H1 (cell line): ENCODE data around the gene PYGB. TPM values are rescaled to one million over a fixed set of nuclear protein-coding genes. Genes with fewer than 3 reads are reported as not detected.

Experiments
- CTCF ChIA-PET: fragments of 300-600 bp; sonication (Branson Sonifier 250); formaldehyde crosslinking; loops from one replicate; lab custom pipeline; 2021; ENCODE audit not compliant: partially characterized antibody; lab: Charles Lee
- POLR2A ChIA-PET: fragments of 300-600 bp; sonication (Branson Sonifier 250); formaldehyde crosslinking; loops from one replicate; lab custom pipeline; 2021; ENCODE audit warnings: inconsistent platforms; ENCODE audit not compliant: partially characterized antibody; lab: Charles Lee
- DNase-seq, 2 experiments: peaks; one replicate each; pipeline versions ENCODE4 v3.0.0 to v3.0.0-alpha.2; 2010 to 2022; ENCODE audit warnings: low spot score in 2 of 2, low read depth in 1 of 2, mixed read lengths in 1 of 2
- FAIRE-seq: peaks from 2 replicates; lab custom pipeline; 2011; peaks lifted over from hg19 to GRCh38; lab: Jason Lieb, UNC
- H2AFZ ChIP-seq: 2 replicates; pipeline ENCODE4 v1.8.1; 2012; ENCODE audit warnings: low read length, inconsistent platforms
- H2AK5ac ChIP-seq: 2 replicates; pipeline ENCODE4 v1.6.1; 2013; ENCODE audit warnings: low read depth, low read length
- H2BK120ac ChIP-seq: replicated peaks from 2 replicates; pipeline ENCODE3; 2013; ENCODE audit warnings: low read depth, low read length, inconsistent platforms
- H2BK12ac ChIP-seq: 2 replicates; pipeline ENCODE4 v1.6.1; 2013; ENCODE audit warnings: low read depth, low read length
- H2BK15ac ChIP-seq: 2 replicates; pipeline ENCODE4 v1.6.1; 2013; ENCODE audit warnings: low read length
- H2BK20ac ChIP-seq: 2 replicates; pipeline ENCODE4 v1.6.1; 2013; ENCODE audit warnings: low read length
- H2BK5ac ChIP-seq: 2 replicates; pipeline ENCODE4 v1.6.1; 2013; ENCODE audit warnings: low read depth, low read length
- H3K14ac ChIP-seq: 2 replicates; pipeline ENCODE4 v1.6.1; 2013; ENCODE audit warnings: inconsistent platforms; ENCODE audit not compliant: insufficient read length
- H3K18ac ChIP-seq: 2 replicates; pipeline ENCODE4 v1.6.1; 2013; ENCODE audit warnings: low read length; ENCODE audit errors: extremely low read depth
- H3K23ac ChIP-seq: 2 replicates; pipeline ENCODE4 v1.6.1; 2013; ENCODE audit warnings: inconsistent platforms; ENCODE audit not compliant: insufficient read length
- H3K23me2 ChIP-seq: 2 replicates; pipeline ENCODE4 v1.6.1; 2013; ENCODE audit warnings: low read depth, low read length
- H3K27ac ChIP-seq: 2 replicates; pipeline ENCODE4 v1.6.1; 2011; ENCODE audit warnings: low read depth, low read length, inconsistent platforms
- H3K27me3 ChIP-seq, 4 experiments: replicated peaks in 1 of 4; 1 replicate in 1 of 4; 2 replicates in 3 of 4; pipeline versions ENCODE4 v1.6.1 to v1.8.1; 2011 to 2013; ENCODE audit warnings: low read length in 3 of 4, mild to moderate bottlenecking in 3 of 4, inconsistent platforms in 2 of 4, mixed read lengths in 2 of 4, moderate library complexity in 1 of 4; ENCODE audit not compliant: control insufficient read depth in 3 of 4, insufficient read depth in 3 of 4; ENCODE audit errors: extremely low read depth in 1 of 4
- H3K36me3 ChIP-seq, 4 experiments: 2 replicates each; pipeline versions ENCODE4 v1.6.1 to v1.8.1; 2011 to 2013; ENCODE audit warnings: mild to moderate bottlenecking in 4 of 4, low read length in 3 of 4, moderate library complexity in 2 of 4, control low read depth in 1 of 4, inconsistent platforms in 1 of 4; ENCODE audit not compliant: insufficient read depth in 4 of 4, control insufficient read depth in 2 of 4
- H3K4ac ChIP-seq: replicated peaks from 2 replicates; pipeline ENCODE3; 2013; ENCODE audit warnings: low read length, low read depth, mixed read lengths, inconsistent platforms; ENCODE audit not compliant: insufficient read length
- H3K4me1 ChIP-seq, 4 experiments: replicated peaks in 1 of 4; 1 replicate in 1 of 4; 2 replicates in 3 of 4; pipeline versions ENCODE4 v1.6.1 to v1.8.1; 2011 to 2013; ENCODE audit warnings: low read length in 3 of 4, inconsistent platforms in 2 of 4, mixed read lengths in 1 of 4; ENCODE audit not compliant: insufficient read depth in 4 of 4, control insufficient read depth in 3 of 4
- H3K4me2 ChIP-seq, 2 experiments: 2 replicates each; pipeline versions ENCODE4 v1.6.1 to v1.8.1; 2011 to 2013; ENCODE audit warnings: low read depth in 2 of 2, low read length in 2 of 2, control low read depth in 1 of 2, inconsistent platforms in 1 of 2, mild to moderate bottlenecking in 1 of 2; ENCODE audit not compliant: insufficient read depth in 1 of 2
- H3K4me3 ChIP-seq, 4 experiments: fragments of 200-600, 300-600 bp in 1 of 4; sonication (generic), shearing (Covaris generic), sonication (Bioruptor Twin) in 1 of 4; 2 replicates each; pipeline versions ENCODE4 v1.5.1 to v1.8.1; 2011 to 2016; ENCODE audit warnings: low read length in 4 of 4, low read depth in 3 of 4, control low read depth in 2 of 4, inconsistent platforms in 2 of 4, mild to moderate bottlenecking in 2 of 4, mixed read lengths in 1 of 4, moderate library complexity in 1 of 4; ENCODE audit not compliant: insufficient read depth in 2 of 4; ENCODE audit errors: extremely low read depth in 1 of 4
- H3K56ac ChIP-seq: replicated peaks from 2 replicates; pipeline ENCODE3; 2013; ENCODE audit warnings: low read depth, mild to moderate bottlenecking, mixed read lengths, low read length, inconsistent platforms; ENCODE audit not compliant: insufficient read length
- H3K79me1 ChIP-seq: 2 replicates; pipeline ENCODE4 v1.6.1; 2013; ENCODE audit warnings: low read depth, low read length, control low read depth
- H3K79me2 ChIP-seq, 2 experiments: 2 replicates each; pipeline versions ENCODE4 v1.6.1 to v1.8.1; 2012 to 2013; ENCODE audit warnings: low read length in 2 of 2, mild to moderate bottlenecking in 2 of 2, inconsistent platforms in 1 of 2; ENCODE audit not compliant: insufficient read depth in 2 of 2, control insufficient read depth in 1 of 2
- H3K9ac ChIP-seq, 4 experiments: replicated peaks in 1 of 4; 1 replicate in 1 of 4; 2 replicates in 3 of 4; pipeline versions ENCODE4 v1.6.1 to v1.8.1; 2011 to 2013; ENCODE audit warnings: low read depth in 3 of 4, low read length in 3 of 4, control low read depth in 2 of 4, mild to moderate bottlenecking in 2 of 4, moderate library complexity in 2 of 4, inconsistent platforms in 1 of 4; ENCODE audit errors: extremely low read depth in 1 of 4
- H3K9me3 ChIP-seq, 2 experiments: 2 replicates each; pipeline versions ENCODE4 v1.6.1 to v1.8.1; 2012 to 2013; ENCODE audit warnings: mild to moderate bottlenecking in 2 of 2, moderate library complexity in 2 of 2, control low read depth in 1 of 2, inconsistent platforms in 1 of 2, low read depth in 1 of 2, low read length in 1 of 2, mixed read lengths in 1 of 2; ENCODE audit not compliant: insufficient read depth in 2 of 2
- H4K20me1 ChIP-seq, 2 experiments: replicated peaks in 1 of 2; 2 replicates each; pipeline versions ENCODE3 to v1.8.1; 2011 to 2013; ENCODE audit warnings: inconsistent platforms in 2 of 2, low read length in 2 of 2, mild to moderate bottlenecking in 1 of 2; ENCODE audit not compliant: insufficient read depth in 2 of 2, control insufficient read depth in 1 of 2
- H4K5ac ChIP-seq: 2 replicates; pipeline ENCODE4 v1.6.1; 2013; ENCODE audit warnings: low read length, low read depth, mixed read lengths, inconsistent platforms; ENCODE audit not compliant: insufficient read length
- H4K8ac ChIP-seq: 2 replicates; pipeline ENCODE4 v1.8.0; 2013; ENCODE audit warnings: mild to moderate bottlenecking, moderate library complexity, low read length, inconsistent platforms; ENCODE audit not compliant: insufficient read depth; ENCODE audit errors: extremely low read depth
- H4K91ac ChIP-seq: replicated peaks from 2 replicates; pipeline ENCODE3; 2013; ENCODE audit warnings: low read length, mixed read lengths, inconsistent platforms; ENCODE audit not compliant: insufficient read length
- CHD2 ChIP-seq: IDR thresholded peaks from 2 replicates; pipeline ENCODE4 v1.6.1; 2012; ENCODE audit warnings: low read length, improper control_type of control experiment
- WGBS, 2 experiments: shearing (Covaris generic) in 1 of 2; methylation state at CpG; one replicate each; pipeline versions ENCODE4 v1.1.6 to v1.1.7; 2013 to 2015; ENCODE audit warnings: low lambda C conversion rate in 2 of 2, mixed read lengths in 2 of 2, inconsistent platforms in 1 of 2, low coverage in 1 of 2, missing lambda C conversion rate in 1 of 2; ENCODE audit not compliant: insufficient replicate concordance in 2 of 2, insufficient coverage in 1 of 2, insufficient read length in 1 of 2; ENCODE audit errors: extremely low coverage in 1 of 2, missing lambda C conversion rate in 1 of 2; 5-methylcytosine and 5-hydroxymethylcytosine counted together
- polyA plus RNA-seq, 7 experiments: library from polyadenylated mRNA; depleted of rRNA in 3 of 7; stranded (reverse) in 5 of 7; unstranded in 2 of 7; fragments of >200 nt in 5 of 7; fragments of 200-250 nt in 2 of 7; gene quantifications; 1 replicate in 5 of 7; 2 replicates in 1 of 7; 4 replicates in 1 of 7; pipeline versions ENCODE4 v1.2.1 to v1.2.3, GENCODE V29; 2011 to 2013; ENCODE audit warnings: missing spikeins in 2 of 7, mixed read lengths in 2 of 7
- total RNA-seq: library from RNA; stranded (reverse); fragmentation: NEBNext Ultra II Directional; extraction: Animal tissue kit (Norgen Biotek cat#: 25700); gene quantifications from 2 replicates; pipeline ENCODE4 v1.2.1, GENCODE V29; 2021

Gene PYGB
- total and polyA plus RNA-seq, 2 of the 8 experiments (the other 6 are each of a cell fraction or from before 2014, with no cell fraction given): 26.6 to 56.0 TPM

DNA sequence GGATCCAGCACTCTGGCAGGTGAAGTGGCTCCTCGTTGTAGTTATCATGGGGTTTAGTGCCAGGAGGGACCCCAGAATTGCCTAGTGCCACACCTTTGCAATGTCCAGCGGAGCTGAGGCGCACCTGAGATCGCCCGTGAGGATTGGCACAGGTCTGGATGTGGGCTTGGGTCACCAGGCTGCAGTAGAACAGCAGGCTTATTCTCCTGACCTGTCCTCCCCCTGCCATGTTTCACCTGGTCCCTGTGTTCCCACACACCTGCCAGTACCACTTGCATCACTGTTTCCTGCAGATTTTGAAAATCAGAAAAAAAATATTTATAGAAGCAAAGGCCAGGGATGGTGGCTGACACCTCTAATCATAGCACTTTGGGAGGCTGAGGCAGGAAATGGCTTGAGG is 35.6 kb upstream of the PYGB start:
- Histone ChIP-seq H2AK5ac (no peak overlapping the region), H2AFZ (no peak overlapping the region), H2BK20ac (no peak overlapping the region), H2BK15ac (no peak overlapping the region), H3K56ac (no peak overlapping the region), H3K4me1 (no peaks in the 10 kb centered on the region), H3K4ac (no peak overlapping the region), H3K27me3 (no peaks in the 10 kb centered on the region), H3K9me3 (no peaks in the 10 kb centered on the region), H3K4me3 (no peak overlapping the region), H3K23me2 (no peaks in the 10 kb centered on the region), H4K91ac (no peak overlapping the region), H3K18ac (no peak overlapping the region), H4K5ac (no peak overlapping the region), H3K4me2 (no peak overlapping the region), H2BK120ac (no peak overlapping the region), H3K79me1 (no peaks in the 10 kb centered on the region), H3K79me2 (no peaks in the 10 kb centered on the region), H4K20me1 (peaks cover 0 to 2% of the 10 kb centered on the region in 2 experiments)
- 77% methylated on average over 5 of the region's 5 CpGs; no CpG with 5 or more reads in 1 of the 2 experiments for WGBS, 2 experiments
- FAIRE-seq (no peak), DNase-seq (no peak)
- CTCF ChIA-PET: interaction anchor here (0.7 to 1.6 kb wide), 3 partner anchors 9 to 147 kb away, joined by 3 to 6 read pairs (median 3); no protein-coding TSS in a partner anchor
- POLR2A ChIA-PET: no interaction called here
- no peak for TF ChIP-seq CHD2
- TF ChIP-seq, all 59 proteins: peak for 0
- Histone ChIP-seq H3K9ac (no peak overlapping the region), H3K36me3 (peaks cover 0 to 5% (median 2%) of the 10 kb centered on the region in 4 experiments; a peak in 3 of 8 replicates), H3K27ac (no peak overlapping the region), H2BK12ac (no peak overlapping the region), H3K14ac (no peak overlapping the region), H2BK5ac (no peak overlapping the region), H4K8ac (no peak overlapping the region), H3K23ac (no peak overlapping the region)
